Fibroblast of skin of abdomen (primary cell): ENCODE measurements around the gene UTP11. TPM values are rescaled to one million over a fixed set of nuclear protein-coding genes. Genes with fewer than 3 reads are reported as not detected.
"Not testable (repeated sequence)": the region's sequence is repeated elsewhere in the genome, so short reads cannot be mapped to it uniquely, and the experiment has no call there.

ENCODE experiments used
- DNase-seq: peaks from one replicate; pipeline ENCODE4 v3.0.0-alpha.2; 2013
- polyA plus RNA-seq, 2 experiments: library from polyadenylated mRNA; unstranded; fragments of 120-200 nt; gene quantifications; one replicate each; pipeline ENCODE4 v1.2.1, GENCODE V29; 2013; ENCODE audit not compliant: insufficient read length in 2 of 2

The UTP11 gene
- 45.6 TPM for polyA plus RNA-seq (2013, experiment 1 of 2; ENCODE audit: insufficient read length)
- 37.6 TPM for polyA plus RNA-seq (2013, experiment 2 of 2; ENCODE audit: insufficient read length)

- DNase-seq, result peak; percentile 99
Observed at GRCh38 chr1:38012363-38013226, at the start of gene UTP11. Gene UTP11 (plus strand): TSS chr1:38012734. CDS start chr1:38012803, 69 bp downstream.

GRCh38 chr1:37964106-37964505, 48.4 kb upstream of the UTP11 start:
- not testable (repeated sequence) for DNase-seq

GRCh38 chr1:37965301-37965700, 47.2 kb upstream of the UTP11 start:
- DNase-seq, result no peak

GRCh38 chr1:37973684-37974083, 38.9 kb upstream of the UTP11 start:
- DNase-seq, result not testable (repeated sequence)

- no peak for DNase-seq
Observed at GRCh38 chr1:37974567-37974966, 38.0 kb upstream of the UTP11 start.

- DNase-seq, result peak; percentile 58
Observed at GRCh38 chr1:37975083-37975482, 37.5 kb upstream of the UTP11 start.

- no peak for DNase-seq
Observed at GRCh38 chr1:37978541-37978940, 34.0 kb upstream of the UTP11 start.

GRCh38 chr1:37983546-37983945, 29.0 kb upstream of the UTP11 start:
- DNase-seq, result no peak

GRCh38 chr1:37987679-37988078, 24.9 kb upstream of the UTP11 start:
- no peak for DNase-seq

- peak; percentile 21 for DNase-seq
Observed at GRCh38 chr1:37989361-37989930, 23.1 kb upstream of the UTP11 start.

- DNase-seq, result peak; percentile 12
Observed at GRCh38 chr1:37994886-37995566, 17.5 kb upstream of the UTP11 start.

GRCh38 chr1:37995751-37996345, 16.7 kb upstream of the UTP11 start:
- peak; percentile 98 for DNase-seq

GRCh38 chr1:37997256-37998088, 15.1 kb upstream of the UTP11 start:
- no peak for DNase-seq

- DNase-seq, result no peak
Observed at GRCh38 chr1:37998089-37998808, 14.3 kb upstream of the UTP11 start.

GRCh38 chr1:37998913-37999429, 13.6 kb upstream of the UTP11 start:
- no peak for DNase-seq

GRCh38 chr1:37999430-38000232, 12.9 kb upstream of the UTP11 start:
- peak; percentile 72 for DNase-seq

GRCh38 chr1:38000233-38000528, 12.4 kb upstream of the UTP11 start:
- DNase-seq, result no peak

GRCh38 chr1:38000529-38001455, 11.7 kb upstream of the UTP11 start:
- peak; percentile 92 for DNase-seq
